ENCODE measurements around the gene KCNK1. TPM values are rescaled to one million over a fixed set of nuclear protein-coding genes. Genes with fewer than 3 reads are reported as not detected.

The KCNK1 gene
- total and polyA plus RNA-seq, 3 donors from 2014 or later = 1.8 to 3.9 (median 2.0) TPM

DNA sequence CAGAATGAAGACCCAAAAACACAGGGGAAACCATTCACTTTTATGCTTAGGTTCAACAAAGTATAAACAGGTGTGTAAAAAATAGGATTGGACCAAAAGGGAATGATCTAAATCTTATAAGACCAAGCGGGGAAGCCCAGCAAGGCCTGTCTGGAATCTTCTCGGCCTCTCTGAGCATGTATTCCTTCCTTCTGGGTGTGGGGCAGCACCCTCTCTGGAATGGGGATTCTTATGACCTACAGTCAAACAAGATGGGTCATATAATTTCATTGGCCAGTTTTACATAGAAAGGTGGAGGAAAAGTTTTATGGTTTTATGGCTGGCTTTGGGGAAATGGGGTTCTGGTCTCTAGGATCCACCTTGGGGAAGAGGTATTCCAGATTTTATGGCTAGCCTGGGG is 11.2 kb downstream of the KCNK1 start:
- H3K4me3 ChIP-seq = no peak overlapping the region
- intact Hi-C loops (cut with DNase I; ENCODE audit: low total_unique reads) = no loop called here
- no peaks in the 10 kb centered on the region for H3K27me3 ChIP-seq
- WGBS, 2 donors = 94 to 97% methylated on average over 2 of the region's 2 CpGs
- no peak for DNase-seq
- no peaks in the 10 kb centered on the region for H3K36me3 ChIP-seq (ENCODE audit: low read depth, missing control alignments)
- H3K4me1 ChIP-seq = no peaks in the 10 kb centered on the region
- no peak overlapping the region for H3K27ac ChIP-seq
- H3K9me3 ChIP-seq = no peaks in the 10 kb centered on the region
- TF ChIP-seq, protein P1, sequence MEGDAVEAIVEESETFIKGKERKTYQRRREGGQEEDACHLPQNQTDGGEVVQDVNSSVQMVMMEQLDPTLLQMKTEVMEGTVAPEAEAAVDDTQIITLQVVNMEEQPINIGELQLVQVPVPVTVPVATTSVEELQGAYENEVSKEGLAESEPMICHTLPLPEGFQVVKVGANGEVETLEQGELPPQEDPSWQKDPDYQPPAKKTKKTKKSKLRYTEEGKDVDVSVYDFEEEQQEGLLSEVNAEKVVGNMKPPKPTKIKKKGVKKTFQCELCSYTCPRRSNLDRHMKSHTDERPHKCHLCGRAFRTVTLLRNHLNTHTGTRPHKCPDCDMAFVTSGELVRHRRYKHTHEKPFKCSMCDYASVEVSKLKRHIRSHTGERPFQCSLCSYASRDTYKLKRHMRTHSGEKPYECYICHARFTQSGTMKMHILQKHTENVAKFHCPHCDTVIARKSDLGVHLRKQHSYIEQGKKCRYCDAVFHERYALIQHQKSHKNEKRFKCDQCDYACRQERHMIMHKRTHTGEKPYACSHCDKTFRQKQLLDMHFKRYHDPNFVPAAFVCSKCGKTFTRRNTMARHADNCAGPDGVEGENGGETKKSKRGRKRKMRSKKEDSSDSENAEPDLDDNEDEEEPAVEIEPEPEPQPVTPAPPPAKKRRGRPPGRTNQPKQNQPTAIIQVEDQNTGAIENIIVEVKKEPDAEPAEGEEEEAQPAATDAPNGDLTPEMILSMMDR (IDR thresholded peaks at IDR 0.05) = no peak
- TF ChIP-seq POLR2A (IDR thresholded peaks at IDR 0.05) = no peak

DNA sequence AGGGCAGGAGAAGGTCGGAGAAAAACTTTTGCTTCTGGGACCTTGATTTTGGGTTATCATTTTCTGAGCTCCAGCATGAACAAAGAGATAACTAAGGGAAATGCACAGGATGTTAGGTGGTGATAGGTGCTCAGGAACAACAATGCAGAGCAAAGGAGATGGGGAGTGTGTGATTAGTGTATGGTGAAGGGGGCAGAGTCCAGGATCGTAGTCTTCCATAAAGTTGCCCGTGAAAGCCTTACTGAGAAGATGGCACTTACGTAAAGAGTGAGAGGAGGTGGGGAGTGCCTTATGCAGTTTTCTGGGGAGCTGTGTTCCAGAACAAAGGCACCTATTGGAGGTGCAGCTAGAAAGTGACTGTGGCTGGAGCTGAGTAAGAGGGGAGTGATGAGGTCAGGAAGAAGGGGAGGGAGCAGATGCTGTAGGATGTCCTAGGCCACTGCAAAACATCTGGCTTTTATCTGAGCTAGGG is 11.6 kb downstream of the KCNK1 start:
- Histone ChIP-seq H3K4me3 (no peak overlapping the region), H3K9me3 (no peaks in the 10 kb centered on the region), H3K27ac (no peak overlapping the region), H3K27me3 (no peaks in the 10 kb centered on the region), H3K4me1 (no peaks in the 10 kb centered on the region), H3K36me3 (ENCODE audit: low read depth, missing control alignments) (no peaks in the 10 kb centered on the region)
- 83% methylated on average over 4 of the region's 4 CpGs for WGBS, 2 donors
- intact Hi-C loops (cut with DNase I; ENCODE audit: low total_unique reads) = no loop called here
- DNase-seq = no peak
- no peak for TF ChIP-seq POLR2A (IDR thresholded peaks at IDR 0.05)
- TF ChIP-seq, protein P1 (IDR thresholded peaks at IDR 0.05) = no peak

DNA sequence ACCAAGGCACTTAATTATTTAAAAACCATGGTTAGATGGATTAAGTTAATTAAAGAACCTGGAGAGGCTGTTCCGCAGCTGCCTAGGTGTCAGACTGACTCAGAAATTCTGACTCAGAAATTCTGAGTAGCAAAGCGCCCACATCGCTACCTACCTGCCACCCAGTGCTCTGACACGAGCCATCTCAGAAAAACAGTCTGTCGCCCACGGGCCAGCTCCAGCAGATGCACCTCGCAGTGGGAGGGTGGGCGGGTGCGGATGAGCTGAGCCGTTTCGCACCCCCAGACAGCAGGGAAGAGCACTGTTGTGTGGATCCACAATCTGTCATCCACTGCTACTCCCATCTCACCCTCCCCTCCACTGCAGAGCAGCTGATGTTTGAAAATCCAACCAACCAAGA is 13.5 kb downstream of the KCNK1 start:
- no peak for TF ChIP-seq POLR2A (IDR thresholded peaks at IDR 0.05)
- TF ChIP-seq, protein P1 (IDR thresholded peaks at IDR 0.05) = no peak
- intact Hi-C loops (cut with DNase I; ENCODE audit: low total_unique reads) = no loop called here
- no peaks in the 10 kb centered on the region for H3K9me3 ChIP-seq
- no peak overlapping the region for H3K4me3 ChIP-seq
- no peak for DNase-seq
- H3K27me3 ChIP-seq = no peaks in the 10 kb centered on the region
- 85 to 92% methylated on average over 11 of the region's 11 CpGs for WGBS, 2 donors
- H3K36me3 ChIP-seq (ENCODE audit: low read depth, missing control alignments) = no peaks in the 10 kb centered on the region
- no peak overlapping the region for H3K27ac ChIP-seq
- H3K4me1 ChIP-seq = no peaks in the 10 kb centered on the region

DNA sequence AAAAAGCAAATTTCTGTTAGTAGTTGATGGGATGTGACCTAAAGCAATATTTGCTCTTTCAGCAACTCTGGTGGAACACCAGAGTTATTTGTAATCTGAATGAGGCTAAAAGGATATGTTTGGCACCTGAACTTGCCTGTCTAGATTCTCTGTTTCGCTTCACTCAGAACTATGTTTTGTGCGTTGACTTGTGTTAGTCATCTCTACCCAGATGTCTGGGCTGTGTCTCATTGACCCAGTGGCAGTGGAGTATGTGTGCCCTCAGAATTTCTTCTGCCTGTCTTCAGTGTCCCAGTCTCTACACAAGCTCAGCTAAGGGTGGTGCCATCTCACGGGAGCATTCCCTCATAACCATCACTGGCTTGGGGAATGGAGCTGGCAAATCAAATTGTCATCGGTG is 13.9 kb downstream of the KCNK1 start:
- TF ChIP-seq POLR2A (IDR thresholded peaks at IDR 0.05) = no peak
- TF ChIP-seq, protein P1 (IDR thresholded peaks at IDR 0.05) = no peak
- no peak overlapping the region for H3K4me3 ChIP-seq
- H3K27ac ChIP-seq = no peak overlapping the region
- WGBS, 2 donors = 90 to 96% methylated on average over 4 of the region's 4 CpGs
- no peaks in the 10 kb centered on the region for H3K36me3 ChIP-seq (ENCODE audit: low read depth, missing control alignments)
- H3K9me3 ChIP-seq = no peaks in the 10 kb centered on the region
- intact Hi-C loops (cut with DNase I; ENCODE audit: low total_unique reads) = no loop called here
- no peaks in the 10 kb centered on the region for H3K27me3 ChIP-seq
- DNase-seq = no peak
- no peaks in the 10 kb centered on the region for H3K4me1 ChIP-seq

GRCh38 chr1:233629305-233629935 is 15.5 kb downstream of the KCNK1 start:
- no peak overlapping the region for H3K27ac ChIP-seq
- no peaks in the 10 kb centered on the region for H3K27me3 ChIP-seq
- intact Hi-C loops (cut with DNase I; ENCODE audit: low total_unique reads) = no loop called here
- H3K4me1 ChIP-seq = no peaks in the 10 kb centered on the region
- H3K4me3 ChIP-seq = no peak overlapping the region
- 90 to 95% methylated on average over 19 of the region's 19 CpGs for WGBS, 2 donors
- no peak for DNase-seq
- H3K36me3 ChIP-seq (ENCODE audit: low read depth, missing control alignments) = no peaks in the 10 kb centered on the region
- no peaks in the 10 kb centered on the region for H3K9me3 ChIP-seq
- no peak for TF ChIP-seq POLR2A (IDR thresholded peaks at IDR 0.05)
- TF ChIP-seq, protein P1 (IDR thresholded peaks at IDR 0.05) = no peak

Data from testis (tissue), 3 donors.